Measurements from ENCODE around the gene TBX15.
"Not testable (repeated sequence)": the region's sequence is repeated elsewhere in the genome, so short reads cannot be mapped to it uniquely, and the experiment has no call there.

The TBX15 gene

DNA sequence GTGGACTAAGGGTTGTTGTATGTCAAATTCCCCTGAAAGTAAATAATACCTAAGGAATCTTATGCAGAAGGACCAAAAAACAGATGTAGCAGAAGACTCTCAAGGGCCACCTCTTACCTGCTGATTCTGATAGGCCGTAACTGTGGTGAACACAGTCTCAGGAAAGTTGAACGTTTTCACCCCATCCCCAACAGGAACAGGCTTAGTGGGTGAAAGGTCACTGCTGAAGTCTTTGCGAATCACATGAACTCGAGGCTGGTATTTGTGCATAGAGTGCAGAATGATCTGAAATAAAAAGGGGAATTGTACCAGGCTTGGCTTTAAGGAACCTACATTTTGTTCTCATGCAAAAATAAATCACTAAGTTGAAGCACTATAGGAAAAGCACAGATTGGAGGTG lies 64.8 kb downstream of the TBX15 start:
- H3K9ac ChIP-seq (ENCODE audit: low read length) = no peak overlapping the region
- H3K27me3 ChIP-seq (ENCODE audit: control insufficient read depth, insufficient read depth, low read length) = no peaks in the 10 kb centered on the region
- H3K4me3 ChIP-seq (ENCODE audit: low read length) = no peak overlapping the region
- H3K4me1 ChIP-seq (ENCODE audit: control insufficient read depth, insufficient read depth, low read length) = no peaks in the 10 kb centered on the region
- no peaks in the 10 kb centered on the region for H3K36me3 ChIP-seq (ENCODE audit: control insufficient read depth, insufficient read depth, low read length)
- no peaks in the 10 kb centered on the region for H3K9me3 ChIP-seq (ENCODE audit: control insufficient read depth, low read length)

DNA sequence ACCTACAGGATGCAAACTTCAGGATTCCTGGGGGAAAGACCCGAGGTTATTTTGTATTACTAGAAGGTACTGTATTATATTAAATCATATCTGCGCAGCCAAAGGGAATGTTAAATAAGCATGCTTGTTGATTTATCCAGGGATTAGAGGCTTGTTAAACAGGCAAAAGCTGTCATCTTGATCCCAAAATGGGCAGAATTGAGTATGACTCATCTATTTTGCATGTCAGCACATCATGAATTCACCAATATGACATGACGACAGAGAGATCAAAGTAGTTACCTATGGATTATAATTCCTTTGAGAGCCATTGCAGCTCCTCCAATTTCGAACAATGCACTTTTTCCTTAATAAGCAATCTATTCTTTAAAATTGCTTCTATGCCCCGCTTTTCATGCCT lies 66.1 kb downstream of the TBX15 start:
- no peaks in the 10 kb centered on the region for H3K27me3 ChIP-seq (ENCODE audit: control insufficient read depth, insufficient read depth, low read length)
- no peaks in the 10 kb centered on the region for H3K9me3 ChIP-seq (ENCODE audit: control insufficient read depth, low read length)
- H3K9ac ChIP-seq (ENCODE audit: low read length) = no peak overlapping the region
- H3K36me3 ChIP-seq (ENCODE audit: control insufficient read depth, insufficient read depth, low read length) = no peaks in the 10 kb centered on the region
- H3K4me1 ChIP-seq (ENCODE audit: control insufficient read depth, insufficient read depth, low read length) = no peaks in the 10 kb centered on the region
- H3K4me3 ChIP-seq (ENCODE audit: low read length) = no peak overlapping the region

DNA sequence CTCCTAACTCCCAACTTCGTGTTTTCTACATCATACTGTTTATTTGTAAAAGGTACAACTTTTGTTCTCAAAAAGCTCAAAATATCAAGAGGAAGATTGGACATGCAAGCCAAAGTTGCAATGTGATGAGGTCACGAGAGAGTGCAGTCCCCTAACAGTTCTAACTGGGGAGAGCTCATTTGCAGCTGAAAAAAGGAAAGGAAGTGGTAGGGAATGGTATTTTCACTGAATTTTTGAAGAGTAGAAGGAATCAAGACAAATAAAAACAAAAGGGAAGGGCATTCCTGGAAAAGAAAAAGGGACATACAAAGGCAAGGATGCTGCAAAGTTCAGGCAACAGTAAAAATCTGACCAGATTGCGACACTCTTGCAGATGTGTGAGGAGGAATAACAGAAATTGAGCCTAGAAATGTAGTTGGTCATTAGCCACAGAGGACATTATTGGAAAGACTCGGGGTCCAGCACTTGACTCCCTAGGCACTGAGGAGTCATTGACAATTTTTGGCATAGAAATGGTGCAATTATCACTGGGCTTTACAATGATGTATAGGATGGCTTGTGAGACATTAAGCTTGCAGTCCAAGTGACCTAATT lies 67.9 kb downstream of the TBX15 start:
- Histone ChIP-seq H3K9me3 (ENCODE audit: control insufficient read depth, low read length) (no peaks in the 10 kb centered on the region), H3K36me3 (ENCODE audit: control insufficient read depth, insufficient read depth, low read length) (no peaks in the 10 kb centered on the region)

DNA sequence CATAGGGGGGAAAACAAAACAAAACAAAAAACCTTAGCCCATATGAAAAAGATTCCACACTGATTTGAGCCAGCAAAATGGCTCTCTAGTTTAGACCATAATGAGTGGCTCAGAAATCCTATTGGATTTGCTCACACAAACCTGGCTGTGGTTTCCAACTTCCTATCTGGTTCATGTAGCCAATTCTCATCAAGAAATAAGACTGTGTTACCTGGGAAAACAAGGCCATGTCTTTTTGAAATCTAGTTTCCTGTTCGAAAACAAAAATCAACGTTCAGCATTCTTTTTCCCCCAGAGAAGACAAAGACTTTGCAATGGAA lies 69.2 kb downstream of the TBX15 start:
- Histone ChIP-seq H3K4me3 (ENCODE audit: low read length) (no peak overlapping the region), H3K36me3 (ENCODE audit: control insufficient read depth, insufficient read depth, low read length) (no peaks in the 10 kb centered on the region), H3K4me1 (ENCODE audit: control insufficient read depth, insufficient read depth, low read length) (no peaks in the 10 kb centered on the region), H3K27me3 (ENCODE audit: control insufficient read depth, insufficient read depth, low read length) (no peaks in the 10 kb centered on the region), H3K9ac (ENCODE audit: low read length) (no peak overlapping the region), H3K9me3 (ENCODE audit: control insufficient read depth, low read length) (no peaks in the 10 kb centered on the region)

More for the DNA sequence above, 67.9 kb downstream of the TBX15 start:
- Histone ChIP-seq H3K4me1 (ENCODE audit: control insufficient read depth, insufficient read depth, low read length) (no peaks in the 10 kb centered on the region), H3K9ac (ENCODE audit: low read length) (no peak overlapping the region), H3K27me3 (ENCODE audit: control insufficient read depth, insufficient read depth, low read length) (no peaks in the 10 kb centered on the region), H3K4me3 (ENCODE audit: low read length) (no peak overlapping the region)

DNA sequence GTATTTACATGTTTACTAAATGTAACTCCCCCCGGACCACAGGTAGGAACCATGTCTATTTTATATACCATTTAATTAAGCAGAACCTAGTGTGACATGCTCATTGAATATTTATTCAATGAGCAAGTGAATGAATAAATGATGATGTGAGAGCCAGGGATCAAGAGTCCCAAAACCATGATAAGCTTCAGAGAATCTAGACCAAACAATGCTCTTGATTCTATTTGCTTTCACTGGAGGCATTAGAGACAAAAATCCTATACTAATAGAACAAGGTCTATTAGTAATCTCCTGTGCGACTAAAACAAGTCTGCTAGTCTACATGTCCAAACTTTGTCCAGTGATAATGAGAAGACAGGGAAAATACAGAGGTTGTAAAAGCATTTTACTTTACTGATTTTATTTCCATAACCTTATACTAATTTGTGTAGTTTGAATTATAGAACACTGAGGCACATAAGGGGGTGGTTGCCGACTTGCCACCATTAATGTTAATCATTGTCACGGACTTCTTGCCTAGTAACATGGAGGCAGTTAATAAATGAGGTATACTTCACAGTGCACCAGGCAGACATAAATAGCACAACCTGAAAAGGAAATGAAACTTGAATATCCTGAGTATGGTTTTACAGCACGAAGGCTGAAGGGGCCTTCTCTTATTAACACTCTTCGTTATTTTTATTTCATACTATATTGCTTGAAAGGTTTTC lies 69.8 kb downstream of the TBX15 start:
- no peak overlapping the region for H3K4me3 ChIP-seq (ENCODE audit: low read length)
- H3K9me3 ChIP-seq (ENCODE audit: control insufficient read depth, low read length) = no peaks in the 10 kb centered on the region
- H3K27me3 ChIP-seq (ENCODE audit: control insufficient read depth, insufficient read depth, low read length) = no peaks in the 10 kb centered on the region
- H3K9ac ChIP-seq (ENCODE audit: low read length) = no peak overlapping the region
- H3K36me3 ChIP-seq (ENCODE audit: control insufficient read depth, insufficient read depth, low read length) = no peaks in the 10 kb centered on the region
- no peaks in the 10 kb centered on the region for H3K4me1 ChIP-seq (ENCODE audit: control insufficient read depth, insufficient read depth, low read length)

DNA sequence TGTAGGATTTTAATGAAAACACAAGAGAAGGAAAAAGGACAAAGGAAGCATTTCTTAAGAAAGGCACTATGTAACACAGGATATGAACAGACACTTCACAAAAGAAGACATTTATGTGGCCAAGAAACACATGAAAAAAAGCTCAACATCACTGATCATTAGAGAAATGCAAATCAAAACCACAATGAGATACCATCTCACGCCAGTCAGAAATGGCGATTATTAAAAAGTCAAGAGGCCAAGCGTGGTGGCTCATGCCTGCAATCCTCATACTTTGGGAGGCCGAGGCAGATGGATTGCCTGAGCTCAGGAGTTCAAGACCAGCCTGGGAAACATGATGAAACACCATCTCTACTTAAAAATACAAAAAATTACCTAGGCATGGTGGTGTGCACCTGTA lies 71.8 kb downstream of the TBX15 start:
- not testable (repeated sequence) for H3K4me3 ChIP-seq (ENCODE audit: low read length); H3K9ac ChIP-seq (ENCODE audit: low read length); H3K36me3 ChIP-seq (ENCODE audit: control insufficient read depth, insufficient read depth, low read length); H3K9me3 ChIP-seq (ENCODE audit: control insufficient read depth, low read length); H3K4me1 ChIP-seq (ENCODE audit: control insufficient read depth, insufficient read depth, low read length); H3K27me3 ChIP-seq (ENCODE audit: control insufficient read depth, insufficient read depth, low read length)

DNA sequence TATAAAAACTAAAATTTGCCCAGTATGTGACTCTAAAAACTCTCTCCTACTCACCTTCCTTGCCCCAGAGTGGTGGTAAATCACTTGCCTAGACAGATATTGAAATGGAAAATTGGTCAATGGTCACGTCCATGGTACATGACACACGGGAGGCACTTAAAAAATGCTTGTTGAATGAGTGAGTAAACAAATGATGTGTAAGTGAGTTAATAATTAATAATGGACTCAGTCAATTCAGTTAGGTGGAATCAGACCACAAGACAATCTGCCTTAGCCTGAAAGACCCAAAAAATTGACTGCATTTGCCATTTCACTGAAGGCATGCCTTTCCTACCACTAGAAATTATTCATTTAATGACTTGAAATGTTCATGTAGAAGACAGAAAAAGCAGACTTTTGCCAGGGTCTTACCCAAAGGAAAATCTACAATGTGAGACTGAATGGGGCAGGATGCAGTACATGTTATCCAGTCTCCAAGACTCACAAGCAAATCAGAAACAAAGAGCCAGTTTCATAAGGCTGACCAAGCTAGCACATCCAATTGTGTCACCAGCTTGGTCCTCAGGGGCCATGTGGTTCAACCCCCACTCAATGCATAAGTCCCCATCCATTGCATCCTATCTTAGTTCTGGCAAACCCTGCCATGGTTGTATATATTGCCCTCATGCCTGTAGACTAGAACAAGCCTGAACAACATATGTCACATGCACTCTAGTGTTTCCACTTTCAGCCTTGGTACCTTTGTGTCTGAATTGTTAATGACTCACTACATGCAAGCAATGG lies 73.6 kb downstream of the TBX15 start:
- Histone ChIP-seq H3K27me3 (ENCODE audit: control insufficient read depth, insufficient read depth, low read length) (no peaks in the 10 kb centered on the region), H3K9me3 (ENCODE audit: control insufficient read depth, low read length) (no peaks in the 10 kb centered on the region), H3K36me3 (ENCODE audit: control insufficient read depth, insufficient read depth, low read length) (no peaks in the 10 kb centered on the region)

DNA sequence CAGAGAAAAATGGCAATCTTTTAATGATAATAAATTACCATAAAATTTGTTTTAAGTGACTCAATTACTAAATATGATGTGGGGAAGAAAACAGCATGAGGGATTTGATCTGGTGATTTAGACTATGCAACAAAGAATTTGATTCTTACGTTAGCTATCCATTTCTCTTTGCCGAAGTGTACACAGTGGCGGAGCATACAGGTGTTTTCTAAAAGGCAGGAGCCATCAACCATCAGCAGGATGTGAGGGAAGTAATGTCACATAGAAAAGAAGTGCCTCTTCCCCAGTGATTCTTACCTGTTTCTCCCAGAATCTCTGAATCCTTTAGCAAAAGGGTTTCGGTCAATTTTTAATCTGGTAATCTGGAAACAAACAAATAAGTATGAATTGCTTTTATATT lies 74.3 kb downstream of the TBX15 start:
- Histone ChIP-seq H3K27me3 (ENCODE audit: control insufficient read depth, insufficient read depth, low read length) (no peaks in the 10 kb centered on the region), H3K9me3 (ENCODE audit: control insufficient read depth, low read length) (no peaks in the 10 kb centered on the region), H3K4me3 (ENCODE audit: low read length) (no peak overlapping the region), H3K9ac (ENCODE audit: low read length) (no peak overlapping the region), H3K4me1 (ENCODE audit: control insufficient read depth, insufficient read depth, low read length) (no peaks in the 10 kb centered on the region), H3K36me3 (ENCODE audit: control insufficient read depth, insufficient read depth, low read length) (no peaks in the 10 kb centered on the region)

More for the DNA sequence above, 73.6 kb downstream of the TBX15 start:
- H3K4me1 ChIP-seq (ENCODE audit: control insufficient read depth, insufficient read depth, low read length) = no peaks in the 10 kb centered on the region
- no peak overlapping the region for H3K9ac ChIP-seq (ENCODE audit: low read length)
- no peak overlapping the region for H3K4me3 ChIP-seq (ENCODE audit: low read length)

DNA sequence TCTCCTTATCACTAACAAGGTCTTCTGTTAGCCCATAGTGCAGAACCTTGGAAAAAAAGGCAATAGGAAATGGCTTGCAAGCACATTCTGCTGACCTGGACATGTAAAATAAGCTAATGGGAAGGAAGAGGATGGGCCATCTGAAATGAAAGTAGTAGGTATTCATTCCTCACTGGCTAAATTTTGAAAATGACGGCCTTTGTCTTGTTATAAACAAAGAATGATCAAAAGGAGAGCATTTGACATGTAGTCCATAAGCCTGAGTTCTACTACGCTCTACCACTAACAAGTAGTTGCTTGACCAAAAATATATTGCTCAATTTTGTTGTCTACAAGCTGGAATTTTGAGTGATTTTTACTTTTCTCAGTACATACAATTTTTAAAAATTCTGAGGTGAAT lies 75.6 kb downstream of the TBX15 start:
- H3K9ac ChIP-seq (ENCODE audit: low read length) = no peak overlapping the region
- no peaks in the 10 kb centered on the region for H3K36me3 ChIP-seq (ENCODE audit: control insufficient read depth, insufficient read depth, low read length)
- H3K9me3 ChIP-seq (ENCODE audit: control insufficient read depth, low read length) = no peaks in the 10 kb centered on the region
- H3K27me3 ChIP-seq (ENCODE audit: control insufficient read depth, insufficient read depth, low read length) = no peaks in the 10 kb centered on the region
- no peaks in the 10 kb centered on the region for H3K4me1 ChIP-seq (ENCODE audit: control insufficient read depth, insufficient read depth, low read length)
- no peak overlapping the region for H3K4me3 ChIP-seq (ENCODE audit: low read length)

DNA sequence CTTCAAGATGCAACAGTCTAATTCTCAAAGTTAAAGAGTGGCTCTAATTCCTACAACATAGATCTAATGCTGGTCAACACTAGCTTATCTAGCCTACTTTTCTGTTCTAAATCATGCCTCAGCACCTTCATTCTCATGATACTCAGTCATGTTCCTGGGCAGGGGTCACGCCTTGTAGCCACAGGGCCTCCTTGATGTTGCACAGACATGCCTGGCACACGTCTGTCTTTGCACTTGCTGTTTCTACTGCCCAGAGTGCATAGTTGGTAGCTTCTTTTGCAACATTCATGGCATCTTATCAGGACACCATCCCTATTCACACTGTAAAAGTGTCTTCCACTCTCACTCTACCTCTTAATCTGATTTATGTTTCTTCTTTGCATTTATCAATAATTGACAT lies 76.6 kb downstream of the TBX15 start:
- Histone ChIP-seq H3K4me1 (ENCODE audit: control insufficient read depth, insufficient read depth, low read length) (no peaks in the 10 kb centered on the region), H3K9ac (ENCODE audit: low read length) (no peak overlapping the region), H3K4me3 (ENCODE audit: low read length) (no peak overlapping the region), H3K27me3 (ENCODE audit: control insufficient read depth, insufficient read depth, low read length) (no peaks in the 10 kb centered on the region), H3K36me3 (ENCODE audit: control insufficient read depth, insufficient read depth, low read length) (no peaks in the 10 kb centered on the region), H3K9me3 (ENCODE audit: control insufficient read depth, low read length) (no peaks in the 10 kb centered on the region)

DNA sequence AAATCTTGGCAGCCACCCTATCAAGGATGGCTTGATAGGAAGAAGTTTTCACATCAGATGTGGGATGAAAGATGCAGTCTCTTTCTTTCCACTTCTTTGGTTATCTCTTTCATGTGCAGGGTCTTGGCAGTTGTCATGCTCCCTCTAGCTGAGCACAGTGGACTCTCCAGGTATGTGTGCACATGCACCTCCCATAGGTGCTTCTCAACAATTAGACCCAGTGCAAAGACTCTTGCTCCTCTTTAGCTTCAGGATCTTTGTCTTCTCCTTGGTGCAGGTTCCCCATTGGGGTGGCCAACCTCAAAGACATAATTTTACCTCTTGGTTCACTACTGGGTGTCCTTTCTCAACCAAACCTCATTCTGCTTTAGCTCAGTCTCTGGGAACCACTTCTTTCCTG lies 80.7 kb downstream of the TBX15 start:
- no peaks in the 10 kb centered on the region for H3K36me3 ChIP-seq (ENCODE audit: control insufficient read depth, insufficient read depth, low read length)
- no peak overlapping the region for H3K4me3 ChIP-seq (ENCODE audit: low read length)
- H3K27me3 ChIP-seq (ENCODE audit: control insufficient read depth, insufficient read depth, low read length) = no peaks in the 10 kb centered on the region
- no peak overlapping the region for H3K9ac ChIP-seq (ENCODE audit: low read length)
- H3K9me3 ChIP-seq (ENCODE audit: control insufficient read depth, low read length) = no peaks in the 10 kb centered on the region
- H3K4me1 ChIP-seq (ENCODE audit: control insufficient read depth, insufficient read depth, low read length) = no peaks in the 10 kb centered on the region

DNA sequence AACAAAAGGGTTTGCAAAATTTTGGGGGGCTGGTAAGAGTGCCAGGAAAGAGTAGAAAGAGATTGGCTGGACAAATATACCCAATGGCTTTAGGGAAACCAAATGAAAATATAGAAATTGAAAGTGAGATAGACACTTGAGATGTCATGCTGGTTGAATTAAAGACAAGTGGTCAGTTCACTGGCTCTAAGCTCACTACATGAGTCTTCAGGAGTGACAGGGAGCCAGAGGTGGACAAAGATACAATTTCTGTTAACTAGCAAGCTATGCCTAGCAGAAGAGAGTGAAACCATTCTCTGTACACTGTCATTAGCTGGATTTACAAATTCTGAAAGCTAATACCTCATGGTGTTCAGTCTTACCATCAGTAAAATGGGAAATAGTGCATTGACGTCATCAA lies 82.5 kb downstream of the TBX15 start:
- no peak overlapping the region for H3K9ac ChIP-seq (ENCODE audit: low read length)
- no peaks in the 10 kb centered on the region for H3K27me3 ChIP-seq (ENCODE audit: control insufficient read depth, insufficient read depth, low read length)
- no peaks in the 10 kb centered on the region for H3K36me3 ChIP-seq (ENCODE audit: control insufficient read depth, insufficient read depth, low read length)
- H3K9me3 ChIP-seq (ENCODE audit: control insufficient read depth, low read length) = no peaks in the 10 kb centered on the region
- no peaks in the 10 kb centered on the region for H3K4me1 ChIP-seq (ENCODE audit: control insufficient read depth, insufficient read depth, low read length)
- no peak overlapping the region for H3K4me3 ChIP-seq (ENCODE audit: low read length)
